H9 (cell line): ENCODE data around the gene RNF145. TPM values are rescaled to one million over a fixed set of nuclear protein-coding genes. Genes with fewer than 3 reads are reported as not detected.

Source experiments
- DNase-seq: peaks from one replicate; pipeline ENCODE4 v3.0.0-alpha.2; 2017
- H2AFZ ChIP-seq: one replicate; pipeline ENCODE4 v1.6.1; 2013; ENCODE audit warnings: mild to moderate bottlenecking, low read length, control low read depth, moderate library complexity
- H2AK5ac ChIP-seq: 2 replicates; pipeline ENCODE4 v1.6.1; 2013; ENCODE audit warnings: low read length, control low read depth, mixed read lengths; ENCODE audit not compliant: insufficient read length
- H2BK120ac ChIP-seq: one replicate; pipeline ENCODE4 v1.6.1; 2013; ENCODE audit warnings: low read depth, mild to moderate bottlenecking, low read length, control low read depth, inconsistent platforms; ENCODE audit not compliant: poor library complexity, severe bottlenecking
- H2BK12ac ChIP-seq: 2 replicates; pipeline ENCODE4 v1.6.1; 2013; ENCODE audit warnings: low read length, control low read depth, mixed read lengths, low read depth; ENCODE audit not compliant: insufficient read length
- H2BK15ac ChIP-seq: 2 replicates; pipeline ENCODE4 v1.6.1; 2013; ENCODE audit warnings: low read depth, low read length, control low read depth
- H2BK20ac ChIP-seq: one replicate; pipeline ENCODE4 v1.6.1; 2013; ENCODE audit warnings: low read depth, mild to moderate bottlenecking, low read length, control low read depth, inconsistent platforms; ENCODE audit not compliant: poor library complexity, severe bottlenecking
- H2BK5ac ChIP-seq: 2 replicates; pipeline ENCODE4 v1.6.1; 2013; ENCODE audit warnings: low read length, control low read depth, mixed read lengths; ENCODE audit not compliant: insufficient read length
- H3K14ac ChIP-seq: 2 replicates; pipeline ENCODE4 v1.6.1; 2013; ENCODE audit warnings: low read length, control low read depth; ENCODE audit not compliant: insufficient read depth
- H3K18ac ChIP-seq: 2 replicates; pipeline ENCODE4 v1.6.1; 2013; ENCODE audit warnings: low read depth, mild to moderate bottlenecking, mixed read lengths, low read length, control low read depth; ENCODE audit not compliant: insufficient read length
- H3K23ac ChIP-seq: 2 replicates; pipeline ENCODE4 v1.6.1; 2013; ENCODE audit warnings: low read length, control low read depth, mixed read lengths, low read depth; ENCODE audit not compliant: insufficient read length
- H3K23me2 ChIP-seq: 2 replicates; pipeline ENCODE4 v1.6.1; 2013; ENCODE audit warnings: low read depth, mild to moderate bottlenecking, mixed read lengths, low read length, control low read depth; ENCODE audit not compliant: insufficient read length, poor library complexity, severe bottlenecking
- H3K27ac ChIP-seq: 2 replicates; pipeline ENCODE4 v1.5.1; 2013; ENCODE audit warnings: low read length, control low read depth, mixed read lengths, low read depth; ENCODE audit not compliant: insufficient read length
- H3K27me3 ChIP-seq: 2 replicates; pipeline ENCODE4 v1.6.1; 2013; ENCODE audit warnings: low read length, control low read depth, inconsistent platforms; ENCODE audit not compliant: insufficient read depth
- H3K4ac ChIP-seq: 2 replicates; pipeline ENCODE4 v1.6.1; 2013; ENCODE audit warnings: low read depth, mild to moderate bottlenecking, control low read depth, inconsistent platforms, low read length, moderate library complexity
- H3K4me1 ChIP-seq: 2 replicates; pipeline ENCODE4 v1.6.1; 2013; ENCODE audit warnings: low read length, control low read depth, inconsistent platforms; ENCODE audit not compliant: insufficient read depth
- H3K4me2 ChIP-seq: 2 replicates; pipeline ENCODE4 v1.6.1; 2013; ENCODE audit warnings: low read length, control low read depth, mixed read lengths; ENCODE audit not compliant: insufficient read length, insufficient read depth
- H3K56ac ChIP-seq: 2 replicates; pipeline ENCODE4 v1.6.1; 2013; ENCODE audit warnings: low read depth, mild to moderate bottlenecking, mixed read lengths, low read length, control low read depth; ENCODE audit not compliant: insufficient read length
- H3K79me1 ChIP-seq: 2 replicates; pipeline ENCODE4 v1.6.1; 2013; ENCODE audit warnings: low read depth, mild to moderate bottlenecking, moderate library complexity, low read length, control low read depth, inconsistent platforms; ENCODE audit not compliant: insufficient read depth, poor library complexity, severe bottlenecking
- H3K79me2 ChIP-seq: 2 replicates; pipeline ENCODE4 v1.6.1; 2013; ENCODE audit warnings: low read length, control low read depth, inconsistent platforms; ENCODE audit not compliant: insufficient read depth
- H3K9ac ChIP-seq: 2 replicates; pipeline ENCODE4 v1.6.1; 2013; ENCODE audit warnings: low read length, control low read depth, mixed read lengths; ENCODE audit not compliant: insufficient read length; ENCODE audit errors: extremely low read depth
- H3K9me3 ChIP-seq: one replicate; pipeline ENCODE4 v1.6.1; 2013; ENCODE audit warnings: low read depth, low read length, inconsistent platforms; ENCODE audit not compliant: control insufficient read depth
- H3T11ph ChIP-seq: one replicate; pipeline ENCODE4 v1.6.1; 2013; ENCODE audit warnings: mild to moderate bottlenecking, low read length, control low read depth, inconsistent platforms
- H4K20me1 ChIP-seq: one replicate; pipeline ENCODE4 v1.6.1; 2013; ENCODE audit not compliant: control insufficient read depth, insufficient read length, insufficient read depth
- H4K5ac ChIP-seq: 2 replicates; pipeline ENCODE4 v1.6.1; 2013; ENCODE audit warnings: low read depth, mild to moderate bottlenecking, mixed read lengths, low read length, control low read depth; ENCODE audit not compliant: insufficient read length
- H4K8ac ChIP-seq: replicated peaks from 2 replicates; pipeline ENCODE4 v1.6.1; 2013; ENCODE audit warnings: low read length, control low read depth, mixed read lengths, low read depth; ENCODE audit not compliant: insufficient read length
- H4K91ac ChIP-seq: 2 replicates; pipeline ENCODE4 v1.6.1; 2013; ENCODE audit warnings: low read depth, mild to moderate bottlenecking, moderate library complexity, mixed read lengths, low read length, control low read depth; ENCODE audit not compliant: insufficient read length
- H3K27ac Mint-ChIP-seq, 3 experiments: 2 replicates in 2 of 3; 3 replicates in 1 of 3; pipeline ENCODE4 v1.8.0; 2020 to 2021; ENCODE audit warnings: mixed read lengths in 3 of 3, mild to moderate bottlenecking in 1 of 3, moderate library complexity in 1 of 3
- H3K27me3 Mint-ChIP-seq: 2 replicates; pipeline ENCODE4 v1.8.0; 2021; ENCODE audit warnings: low read depth, mild to moderate bottlenecking, moderate library complexity, mixed read lengths
- H3K36me3 Mint-ChIP-seq, 3 experiments: 2 replicates in 2 of 3; 3 replicates in 1 of 3; pipeline ENCODE4 v1.8.0; 2020 to 2021; ENCODE audit warnings: low read depth in 3 of 3, mixed read lengths in 3 of 3; ENCODE audit not compliant: insufficient read depth in 1 of 3
- H3K4me1 Mint-ChIP-seq, 2 experiments: 2 replicates each; pipeline ENCODE4 v1.8.0; 2020; ENCODE audit warnings: mixed read lengths in 2 of 2
- H3K4me3 Mint-ChIP-seq, 2 experiments: 2 replicates in 1 of 2; 3 replicates in 1 of 2; pipeline ENCODE4 v1.8.0; 2020 to 2021; ENCODE audit warnings: mild to moderate bottlenecking in 2 of 2, mixed read lengths in 2 of 2, moderate library complexity in 1 of 2
- H3K9me3 Mint-ChIP-seq, 2 experiments: 2 replicates in 1 of 2; 3 replicates in 1 of 2; pipeline ENCODE4 v1.8.0; 2020; ENCODE audit warnings: mild to moderate bottlenecking in 2 of 2, mixed read lengths in 2 of 2, moderate library complexity in 1 of 2
- CTCF ChIP-seq: fragments of 200-600 bp; sonication (generic); conservative IDR thresholded peaks from 3 replicates; pipeline ENCODE4 v1.8.0; 2021; ENCODE audit warnings: antibody characterized with exemption, mild to moderate bottlenecking
- WGBS: extraction: QIAGEN DNeasy Blood & Tissue Kit; methylation state at CpG from one replicate; pipeline ENCODE4 v1.1.7; 2013; ENCODE audit warnings: missing lambda C conversion rate, low lambda C conversion rate, mixed read lengths; ENCODE audit not compliant: insufficient read length; ENCODE audit errors: extremely low coverage; 5-methylcytosine and 5-hydroxymethylcytosine counted together
- total RNA-seq: library from RNA; stranded (reverse); gene quantifications from 2 replicates; pipeline ENCODE4 v1.2.1, GENCODE V29; 2021

The RNF145 gene
- total RNA-seq, 1 experiment from 2014 or later: 59.1 TPM

- Histone ChIP-seq H3K4ac (no peak overlapping the region), H3K9me3 (no peaks in the 10 kb centered on the region), H3K18ac (no peak overlapping the region), H3K27me3 (no peaks in the 10 kb centered on the region), H2BK120ac (no peak overlapping the region), H3K4me1 (no peaks in the 10 kb centered on the region; the same call in 1 of the 2 replicates), H2AFZ (peak overlapping the region; percentile 36), H2BK12ac (no peak overlapping the region), H2AK5ac (no peak overlapping the region), H4K91ac (no peak overlapping the region), H3K23me2 (no peaks in the 10 kb centered on the region), H3K14ac (no peak overlapping the region), H3K79me2 (no peaks in the 10 kb centered on the region), H3K79me1 (no peaks in the 10 kb centered on the region), H3T11ph (no peak overlapping the region), H3K56ac (no peak overlapping the region), H4K8ac (no peak overlapping the region), H2BK5ac (no peak overlapping the region), H4K5ac (no peak overlapping the region), H3K27ac (no peak overlapping the region), H3K23ac (no peak overlapping the region), H3K9ac (no peak overlapping the region), H2BK20ac (no peak overlapping the region), H3K4me2 (no peak overlapping the region), H4K20me1 (no peaks in the 10 kb centered on the region), H2BK15ac (no peak overlapping the region)
- H3K27me3 Mint-ChIP-seq: peaks cover 3% of the 10 kb centered on the region; the same call in 1 of the 2 replicates
- H3K9me3 Mint-ChIP-seq: no peaks in the 10 kb centered on the region
- H3K27ac Mint-ChIP-seq: no peak overlapping the region
- DNase-seq: no peak
- H3K4me1 Mint-ChIP-seq: no peaks in the 10 kb centered on the region
- H3K4me3 Mint-ChIP-seq: no peak overlapping the region
- no CpG with 5 or more reads among the region's 11 CpGs for WGBS
- peak; percentile 83 for TF ChIP-seq CTCF
- no peaks in the 10 kb centered on the region for H3K36me3 Mint-ChIP-seq
Measured at GRCh38 chr5:159133041-159133741, 76.2 kb downstream of the RNF145 start.
